Activated T-cell treated with anti-CD3 and anti-CD28 coated beads for 4 hours (primary cell): ENCODE data around the gene NFASC.

Source experiments
- DNase-seq: peaks from one replicate; pipeline ENCODE4 v3.0.0-alpha.2; 2020

Gene NFASC

GRCh38 chr1:204930155-204930523 is 59.5 kb downstream of the NFASC start:
- no peak for DNase-seq

GRCh38 chr1:204931313-204931712 is 60.7 kb downstream of the NFASC start:
- DNase-seq, result no peak

- no peak for DNase-seq
These were observed 61.3 kb downstream of the NFASC start for GRCh38 chr1:204931768-204932572.

GRCh38 chr1:204932573-204932909 is 61.9 kb downstream of the NFASC start:
- no peak for DNase-seq

- no peak for DNase-seq
These were observed 64.5 kb downstream of the NFASC start for GRCh38 chr1:204935155-204935554.

GRCh38 chr1:204936765-204937164 is 66.1 kb downstream of the NFASC start:
- DNase-seq, result no peak

GRCh38 chr1:204937901-204938300 is 67.2 kb downstream of the NFASC start:
- no peak for DNase-seq

- DNase-seq, result no peak
These were observed 69.9 kb downstream of the NFASC start for GRCh38 chr1:204940591-204940990.

GRCh38 chr1:204941421-204942338 is 71.0 kb downstream of the NFASC start:
- no peak for DNase-seq

- DNase-seq, result no peak
These were observed 72.8 kb downstream of the NFASC start for GRCh38 chr1:204943495-204943894.

- DNase-seq, result no peak
These were observed 74.0 kb downstream of the NFASC start for GRCh38 chr1:204944662-204945061.

GRCh38 chr1:204945565-204945977 is 74.9 kb downstream of the NFASC start:
- no peak for DNase-seq

GRCh38 chr1:204946640-204947039 is 76.0 kb downstream of the NFASC start:
- no peak for DNase-seq

- no peak for DNase-seq
These were observed 76.7 kb downstream of the NFASC start for GRCh38 chr1:204947338-204947737.

- DNase-seq, result no peak
These were observed 77.1 kb downstream of the NFASC start for GRCh38 chr1:204947747-204948146.

GRCh38 chr1:204950353-204951001 is 79.8 kb downstream of the NFASC start:
- DNase-seq, result no peak

- no peak for DNase-seq
These were observed 88.0 kb downstream of the NFASC start for GRCh38 chr1:204958317-204959307.

- DNase-seq, result no peak
These were observed 88.7 kb downstream of the NFASC start for GRCh38 chr1:204959374-204959773.

GRCh38 chr1:204959836-204960235 is 89.2 kb downstream of the NFASC start:
- DNase-seq, result no peak

- no peak for DNase-seq
These were observed 89.9 kb downstream of the NFASC start for GRCh38 chr1:204960306-204961125.

GRCh38 chr1:204961765-204962419 is 91.2 kb downstream of the NFASC start:
- DNase-seq, result no peak
